GM12865 (cell line): Measurements from ENCODE around the gene TTLL5.

Source experiments
- DNase-seq: peaks from one replicate; pipeline ENCODE4 v3.0.0; 2010; ENCODE audit warnings: low read depth
- H3K4me3 ChIP-seq: 2 replicates; pipeline ENCODE4 v1.5.1; 2011; ENCODE audit warnings: mild to moderate bottlenecking, low read depth, low read length, control low read depth
- TF ChIP-seq, protein P1 (sequence below): IDR thresholded peaks from 2 replicates; pipeline ENCODE4 v1.5.1; 2011; ENCODE audit warnings: low read length, control low read depth, low read depth, inconsistent platforms; ENCODE audit not compliant: insufficient read depth; ENCODE audit errors: missing control alignments

TTLL5 gene

DNA sequence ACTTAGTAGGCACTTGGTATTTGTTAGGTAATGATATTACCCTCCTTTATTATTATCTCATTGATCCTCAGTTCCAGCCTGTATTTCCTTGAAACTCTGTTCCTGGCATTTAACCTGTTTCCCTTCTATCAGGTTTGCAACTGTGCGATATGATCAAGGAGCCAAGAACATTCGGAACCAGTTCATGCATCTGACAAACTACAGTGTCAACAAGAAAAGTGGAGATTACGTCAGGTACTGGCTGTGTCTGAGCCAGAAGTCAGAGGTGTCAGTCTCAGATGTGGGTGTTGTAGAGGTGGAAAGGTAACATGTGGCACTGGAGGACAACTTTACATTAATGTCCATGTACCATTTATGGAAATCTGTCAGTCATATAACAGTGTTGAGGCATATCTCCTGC lies 56.7 kb downstream of the TTLL5 start:
- DNase-seq, result no peak

DNA sequence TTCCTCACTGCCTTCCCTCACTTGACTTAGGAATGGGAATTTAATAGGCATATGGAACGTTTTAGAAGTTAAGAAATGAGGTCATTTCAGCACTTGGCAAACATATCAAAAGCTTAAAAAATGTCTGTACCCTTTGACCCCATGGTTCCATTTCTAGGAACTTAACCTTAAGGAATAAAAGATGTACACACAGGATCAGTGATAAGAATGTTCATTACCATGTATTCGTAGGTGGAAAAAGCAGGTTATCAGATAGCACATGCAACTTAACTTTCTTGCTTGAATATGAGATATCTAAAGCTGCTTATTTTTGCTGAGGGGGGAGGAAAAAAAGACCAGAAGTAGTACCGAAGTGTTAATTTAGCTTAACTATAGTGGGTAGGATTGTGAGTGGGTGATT lies 57.2 kb downstream of the TTLL5 start:
- no peak for DNase-seq
- no peak overlapping the region for H3K4me3 ChIP-seq
- TF ChIP-seq, protein P1, sequence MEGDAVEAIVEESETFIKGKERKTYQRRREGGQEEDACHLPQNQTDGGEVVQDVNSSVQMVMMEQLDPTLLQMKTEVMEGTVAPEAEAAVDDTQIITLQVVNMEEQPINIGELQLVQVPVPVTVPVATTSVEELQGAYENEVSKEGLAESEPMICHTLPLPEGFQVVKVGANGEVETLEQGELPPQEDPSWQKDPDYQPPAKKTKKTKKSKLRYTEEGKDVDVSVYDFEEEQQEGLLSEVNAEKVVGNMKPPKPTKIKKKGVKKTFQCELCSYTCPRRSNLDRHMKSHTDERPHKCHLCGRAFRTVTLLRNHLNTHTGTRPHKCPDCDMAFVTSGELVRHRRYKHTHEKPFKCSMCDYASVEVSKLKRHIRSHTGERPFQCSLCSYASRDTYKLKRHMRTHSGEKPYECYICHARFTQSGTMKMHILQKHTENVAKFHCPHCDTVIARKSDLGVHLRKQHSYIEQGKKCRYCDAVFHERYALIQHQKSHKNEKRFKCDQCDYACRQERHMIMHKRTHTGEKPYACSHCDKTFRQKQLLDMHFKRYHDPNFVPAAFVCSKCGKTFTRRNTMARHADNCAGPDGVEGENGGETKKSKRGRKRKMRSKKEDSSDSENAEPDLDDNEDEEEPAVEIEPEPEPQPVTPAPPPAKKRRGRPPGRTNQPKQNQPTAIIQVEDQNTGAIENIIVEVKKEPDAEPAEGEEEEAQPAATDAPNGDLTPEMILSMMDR, result no peak

More for the DNA sequence above, 56.7 kb downstream of the TTLL5 start:
- no peak overlapping the region for H3K4me3 ChIP-seq
- TF ChIP-seq, protein P1, result no peak

DNA sequence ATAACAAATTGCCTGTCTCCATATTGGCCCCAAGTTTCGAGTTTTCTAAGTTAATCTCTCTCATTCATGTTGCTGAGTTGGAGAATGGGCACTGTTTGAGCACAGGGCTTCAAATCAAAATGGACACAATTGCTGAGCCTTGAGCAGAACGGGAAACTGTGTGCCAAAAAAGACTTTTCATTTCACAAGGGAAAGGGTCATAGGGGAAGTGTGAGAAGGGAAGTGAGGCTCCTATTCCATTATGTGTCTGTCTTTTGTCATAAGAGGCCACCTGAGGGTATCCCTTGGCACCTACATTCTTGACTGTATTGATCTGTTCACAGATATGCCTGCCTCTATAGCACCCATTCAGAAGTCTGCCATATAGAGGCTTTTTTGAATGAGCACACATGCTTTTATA lies 59.1 kb downstream of the TTLL5 start:
- DNase-seq, result no peak
- TF ChIP-seq, protein P1, result no peak

DNA sequence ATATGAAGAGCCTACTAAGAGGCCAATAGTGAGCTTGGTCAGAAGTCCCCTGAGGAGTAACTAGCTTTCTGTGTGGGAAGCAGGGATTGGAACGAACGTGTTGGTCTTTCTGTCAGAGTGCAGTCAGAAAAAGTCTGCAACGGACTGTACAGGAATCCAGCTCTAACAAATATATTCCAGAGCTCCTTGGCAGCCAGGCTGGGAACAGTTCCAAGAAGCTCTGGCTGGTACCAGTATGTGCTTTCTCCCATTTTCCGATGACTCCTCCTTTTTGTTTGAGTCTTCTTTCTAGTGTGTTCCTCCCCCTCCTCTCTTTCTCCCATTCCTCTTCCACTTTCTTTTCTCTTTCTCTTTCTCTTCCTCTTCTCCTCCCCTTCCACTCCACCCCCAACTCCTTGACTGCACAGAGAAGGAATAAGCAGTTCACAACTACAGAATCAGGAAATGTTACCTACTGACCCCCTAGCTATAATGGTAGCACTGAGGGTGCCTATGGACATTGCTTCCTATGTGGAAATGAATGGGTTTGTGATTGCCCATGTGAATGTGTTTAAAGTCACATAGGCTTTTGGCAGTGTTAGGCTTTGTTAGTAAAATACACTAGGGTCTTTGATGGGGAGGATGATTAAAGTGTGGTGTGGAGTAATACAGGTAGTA lies 59.9 kb downstream of the TTLL5 start:
- TF ChIP-seq, protein P1, result no peak
- no peak overlapping the region for H3K4me3 ChIP-seq
- no peak for DNase-seq

More for the DNA sequence above, 59.1 kb downstream of the TTLL5 start:
- H3K4me3 ChIP-seq, result no peak overlapping the region

DNA sequence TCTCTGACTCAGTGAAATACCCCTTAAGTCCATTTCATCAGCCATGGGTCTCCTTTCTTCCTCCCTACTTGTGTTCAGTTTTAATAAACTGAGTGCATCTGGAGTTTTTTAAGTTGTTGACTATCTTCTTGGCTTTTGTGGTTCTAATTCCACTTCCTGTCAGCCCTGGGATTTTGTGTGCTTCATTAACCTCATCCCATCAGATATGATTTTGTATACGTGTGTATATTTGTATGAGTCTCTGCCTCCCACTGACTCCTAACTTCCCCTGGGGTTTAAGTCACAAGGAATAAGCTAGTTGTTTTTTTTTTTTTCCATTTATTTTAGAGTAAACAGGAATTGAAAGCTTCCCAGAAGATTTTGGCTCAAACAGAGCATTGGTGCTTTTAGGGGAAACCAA lies 62.7 kb downstream of the TTLL5 start:
- no peak overlapping the region for H3K4me3 ChIP-seq
- no peak for DNase-seq
- TF ChIP-seq, protein P1, result no peak

DNA sequence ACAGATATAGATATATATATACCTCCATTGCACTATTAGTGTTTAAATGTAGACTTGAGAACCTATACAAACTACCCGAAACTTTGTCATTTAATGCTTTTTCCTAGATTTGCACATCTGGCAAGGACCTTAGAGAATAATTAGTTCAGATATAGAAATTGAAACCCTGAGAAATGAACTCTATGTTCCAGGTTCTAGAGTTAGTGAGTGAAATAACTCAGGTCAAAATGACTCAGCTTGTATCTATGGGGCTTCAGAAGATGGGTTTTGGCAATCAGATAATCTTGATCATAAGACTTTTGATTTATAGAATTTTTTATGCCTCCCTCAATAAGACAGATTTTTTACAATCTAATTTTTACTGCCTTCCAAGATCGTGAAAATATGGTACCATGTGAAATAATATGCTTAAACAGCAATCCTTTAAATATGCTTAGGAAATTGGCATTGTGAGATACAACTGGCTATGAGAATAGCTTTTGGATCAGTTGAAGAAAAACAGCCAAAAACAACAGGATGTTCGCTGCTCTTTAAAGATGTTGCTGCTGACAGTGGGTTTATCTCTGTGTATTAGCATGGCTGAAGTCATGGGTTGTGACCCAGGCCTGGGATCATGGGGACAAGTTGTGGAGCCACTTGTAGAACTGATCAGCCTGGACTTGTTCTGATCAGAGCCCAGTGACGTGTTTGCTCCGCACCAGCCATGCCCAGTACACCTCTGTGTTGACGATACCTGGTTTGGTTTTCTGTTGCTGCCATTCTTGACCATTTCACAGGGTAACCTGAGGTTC lies 63.6 kb downstream of the TTLL5 start:
- DNase-seq, result peak; percentile 56
- H3K4me3 ChIP-seq, result no peak overlapping the region
- TF ChIP-seq, protein P1, result no peak
